ENCODE results near the gene FSIP1. TPM values are rescaled to one million over a fixed set of nuclear protein-coding genes. Genes with fewer than 3 reads are reported as not detected.

Gene FSIP1
- total RNA-seq, 1 donor from 2014 or later = 2.9 TPM

- H3K36me3 Mint-ChIP-seq = no peaks in the 10 kb centered on the region
- no peaks in the 10 kb centered on the region for H3K4me1 Mint-ChIP-seq (ENCODE audit: unreplicated experiment)
- DNase-seq (ENCODE audit: extremely low spot score, unreplicated experiment) = no peak
- H3K4me3 Mint-ChIP-seq = no peak overlapping the region
- no peaks in the 10 kb centered on the region for H3K27me3 Mint-ChIP-seq
- no peak for TF ChIP-seq CTCF (conservative IDR thresholded peaks at IDR 0.05)
- H3K27ac Mint-ChIP-seq = no peak overlapping the region
- no peaks in the 10 kb centered on the region for H3K9me3 Mint-ChIP-seq
Observed at GRCh38 chr15:39713846-39714245, 68.8 kb downstream of the FSIP1 start.

GRCh38 chr15:39710681-39711080 is 72.0 kb downstream of the FSIP1 start:
- no peak for TF ChIP-seq CTCF (conservative IDR thresholded peaks at IDR 0.05)
- H3K4me1 Mint-ChIP-seq (ENCODE audit: unreplicated experiment) = no peaks in the 10 kb centered on the region
- no peaks in the 10 kb centered on the region for H3K36me3 Mint-ChIP-seq
- no peak overlapping the region for H3K4me3 Mint-ChIP-seq
- no peaks in the 10 kb centered on the region for H3K27me3 Mint-ChIP-seq
- no peak for DNase-seq (ENCODE audit: extremely low spot score, unreplicated experiment)
- no peak overlapping the region for H3K27ac Mint-ChIP-seq
- no peaks in the 10 kb centered on the region for H3K9me3 Mint-ChIP-seq

DNA sequence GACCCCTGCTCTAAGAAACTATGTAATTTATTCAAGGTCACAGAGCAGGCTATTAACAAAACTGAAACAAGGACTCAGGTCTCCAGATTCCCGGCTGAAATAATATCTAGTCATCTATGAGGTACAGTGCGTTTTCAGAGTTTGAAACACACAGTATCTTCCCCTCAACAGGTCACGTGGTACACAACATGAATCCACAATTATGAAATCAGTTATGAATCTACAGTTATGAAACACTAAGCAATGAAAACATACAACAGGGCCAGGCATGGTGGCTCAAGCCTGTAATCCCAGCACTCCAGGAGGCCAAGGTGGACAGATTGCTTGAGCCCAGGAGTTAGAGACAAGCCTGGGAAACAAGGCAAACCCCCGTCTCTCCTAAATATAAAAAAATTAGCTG is 72.7 kb downstream of the FSIP1 start:
- Mint-ChIP-seq H3K27me3 (no peaks in the 10 kb centered on the region), H3K36me3 (no peaks in the 10 kb centered on the region), H3K9me3 (no peaks in the 10 kb centered on the region), H3K4me3 (no peak overlapping the region), H3K4me1 (ENCODE audit: unreplicated experiment) (peaks cover 1% of the 10 kb centered on the region), H3K27ac (no peak overlapping the region)
- no peak for TF ChIP-seq CTCF (conservative IDR thresholded peaks at IDR 0.05)
- DNase-seq (ENCODE audit: extremely low spot score, unreplicated experiment) = no peak

- H3K9me3 Mint-ChIP-seq = no peaks in the 10 kb centered on the region
- H3K27me3 Mint-ChIP-seq = no peaks in the 10 kb centered on the region
- H3K36me3 Mint-ChIP-seq = no peaks in the 10 kb centered on the region
- no peak overlapping the region for H3K27ac Mint-ChIP-seq
- no peak for TF ChIP-seq CTCF (conservative IDR thresholded peaks at IDR 0.05)
- H3K4me3 Mint-ChIP-seq = no peak overlapping the region
- no peak for DNase-seq (ENCODE audit: extremely low spot score, unreplicated experiment)
- H3K4me1 Mint-ChIP-seq (ENCODE audit: unreplicated experiment) = peaks cover 6% of the 10 kb centered on the region
Observed at GRCh38 chr15:39706206-39706605, 76.4 kb downstream of the FSIP1 start.

DNA sequence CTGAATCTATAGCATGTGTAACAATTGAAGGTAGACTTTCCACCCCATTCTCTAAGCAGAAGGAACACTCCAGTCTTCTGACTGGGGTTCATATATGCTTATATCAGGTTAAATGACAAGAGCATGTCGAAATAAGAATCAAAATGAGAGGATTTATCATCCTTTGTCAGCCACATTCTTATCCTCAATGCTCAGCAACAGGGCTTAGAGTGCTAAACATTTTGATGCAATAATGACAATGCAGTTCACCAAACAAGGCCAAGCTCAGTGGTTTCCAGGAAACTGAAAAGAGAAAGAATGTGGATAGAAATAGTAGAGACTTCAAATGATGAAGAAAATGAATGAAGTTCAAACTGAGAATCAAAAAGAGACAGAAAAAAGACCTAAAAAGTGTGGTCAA is 78.0 kb downstream of the FSIP1 start:
- Mint-ChIP-seq H3K4me3 (no peak overlapping the region), H3K27ac (peak overlapping the region; percentile 59), H3K4me1 (ENCODE audit: unreplicated experiment) (peaks cover 6% of the 10 kb centered on the region), H3K9me3 (no peaks in the 10 kb centered on the region), H3K27me3 (no peaks in the 10 kb centered on the region), H3K36me3 (no peaks in the 10 kb centered on the region)
- TF ChIP-seq CTCF (conservative IDR thresholded peaks at IDR 0.05) = no peak
- no peak for DNase-seq (ENCODE audit: extremely low spot score, unreplicated experiment)

- Mint-ChIP-seq H3K9me3 (no peaks in the 10 kb centered on the region), H3K27ac (peak overlapping the region; percentile 59), H3K36me3 (no peaks in the 10 kb centered on the region), H3K4me1 (ENCODE audit: unreplicated experiment) (peaks cover 6% of the 10 kb centered on the region), H3K4me3 (no peak overlapping the region), H3K27me3 (no peaks in the 10 kb centered on the region)
- DNase-seq (ENCODE audit: extremely low spot score, unreplicated experiment) = no peak
- TF ChIP-seq CTCF (conservative IDR thresholded peaks at IDR 0.05) = no peak
Observed at GRCh38 chr15:39704235-39704634, 78.4 kb downstream of the FSIP1 start.
